CD4-positive, alpha-beta T cell treated with Interleukin-6 at 100 ng/mL for 8 hours (primary cell): ENCODE results near the gene DMD.
"Not testable (repeated sequence)": the region's sequence is repeated elsewhere in the genome, so short reads cannot be mapped to it uniquely, and the experiment has no call there.

Experiments used
- DNase-seq: peaks from one replicate; pipeline ENCODE4 v3.0.0-alpha.2; 2020; ENCODE audit warnings: mixed read lengths, low spot score

DMD gene

DNA sequence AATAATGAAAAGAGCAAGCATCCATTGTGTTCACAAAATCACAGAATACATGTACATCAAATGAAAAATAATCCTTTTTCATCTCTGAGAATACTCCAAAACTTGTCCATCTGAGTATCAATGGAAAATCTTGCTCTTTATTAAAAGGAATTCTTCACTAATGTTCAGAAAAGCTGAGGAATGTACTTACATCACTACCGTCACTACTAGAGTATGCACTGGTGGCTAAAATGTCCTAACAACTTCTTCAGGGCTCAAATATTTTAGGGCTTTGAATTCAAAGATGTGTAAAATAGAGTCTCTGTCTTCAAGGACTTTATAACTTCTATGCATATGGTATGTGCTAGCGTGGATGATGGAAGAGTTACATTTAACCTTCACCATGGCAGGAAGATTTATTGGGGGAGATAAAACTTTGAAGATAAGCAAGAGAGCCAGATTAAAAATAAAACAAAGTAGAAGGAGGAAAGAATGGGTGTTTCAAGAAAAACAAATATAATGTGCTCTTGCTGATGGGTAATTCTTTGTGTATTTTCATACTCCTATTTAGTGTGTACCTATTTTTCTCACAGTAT, 55.1 kb downstream of the DMD start:
- no peak for DNase-seq

DNA sequence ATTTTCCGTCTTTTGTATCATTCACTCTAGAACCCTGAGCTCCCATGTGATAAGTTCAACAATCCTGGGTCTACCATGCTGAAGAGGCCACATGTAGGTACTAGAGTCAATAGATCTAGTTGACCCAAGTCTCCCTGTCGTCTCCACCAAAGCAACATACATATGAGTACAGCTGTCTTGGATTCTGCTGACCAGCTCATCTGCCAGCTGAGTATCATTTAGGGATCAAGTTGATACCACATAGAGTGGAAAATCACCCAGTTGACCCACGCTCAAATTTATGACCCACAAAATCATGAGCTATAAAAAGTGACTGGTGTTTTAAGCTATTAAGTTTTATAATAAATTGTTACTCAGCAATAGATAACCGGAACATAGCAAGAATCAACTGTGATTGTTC, 61.8 kb downstream of the DMD start:
- DNase-seq: no peak

DNA sequence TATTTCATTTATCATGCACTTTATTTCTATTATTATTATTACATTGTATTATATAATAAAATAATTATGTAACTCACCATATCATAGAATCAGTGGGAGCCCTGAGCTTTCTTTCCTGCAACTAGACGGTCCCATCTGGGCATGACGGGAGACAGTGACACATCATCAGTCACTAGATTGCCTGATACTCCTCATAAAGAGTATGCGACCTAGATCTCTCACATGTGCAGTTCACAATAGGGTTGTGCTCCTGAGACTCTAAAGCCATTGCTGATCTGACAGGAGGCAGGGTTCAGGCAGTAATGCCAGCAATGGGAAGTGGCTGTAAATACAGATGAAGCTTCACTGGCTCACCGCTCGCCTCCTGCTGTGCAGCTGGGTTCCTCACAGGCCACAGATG, 62.3 kb downstream of the DMD start:
- no peak for DNase-seq

DNA sequence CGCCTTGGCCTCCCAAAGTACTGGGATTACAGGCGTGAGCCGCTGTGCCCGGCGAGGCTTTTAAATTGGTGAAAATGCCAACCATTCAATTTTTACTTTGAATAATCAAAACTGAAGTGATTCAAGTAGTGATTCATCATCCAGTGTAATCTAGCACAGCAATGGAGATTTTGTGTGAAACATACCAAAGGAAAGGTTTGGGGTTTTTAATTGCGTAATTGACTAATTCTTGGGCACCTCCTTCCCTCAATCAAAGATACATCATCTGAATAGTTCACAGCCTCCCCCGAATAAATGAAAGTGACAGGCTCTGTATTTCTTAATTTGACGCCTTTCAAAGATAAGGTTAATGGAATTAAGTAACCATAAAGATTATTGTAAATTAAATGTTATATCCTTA, 69.0 kb downstream of the DMD start:
- no peak for DNase-seq

DNA sequence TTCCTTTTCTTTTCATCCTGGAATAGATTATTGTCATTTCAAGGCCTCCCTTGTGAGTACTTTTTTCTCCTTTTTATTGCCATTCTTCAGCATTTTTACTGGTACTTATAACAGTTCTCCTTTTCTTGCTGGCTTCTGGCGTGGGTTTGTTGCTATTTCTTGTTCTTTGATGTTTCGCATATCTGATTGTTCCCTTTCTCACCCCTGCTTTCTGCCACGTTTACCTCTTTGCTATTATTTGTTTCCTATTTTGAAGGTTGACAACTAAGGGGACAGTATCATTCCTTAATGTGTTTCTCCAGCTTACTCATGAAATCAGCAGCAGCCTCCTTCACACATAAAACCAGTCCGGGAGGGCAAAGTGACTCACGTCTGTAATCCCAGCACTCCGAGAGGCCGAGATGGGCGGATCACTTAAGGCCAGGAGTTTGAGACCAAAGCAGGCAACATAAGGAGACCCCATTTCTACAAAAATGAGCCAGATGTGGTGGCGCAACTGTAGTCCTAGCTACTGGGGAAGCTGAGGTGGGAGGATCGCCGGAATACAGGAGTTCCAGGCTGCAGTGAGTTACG, 72.6 kb downstream of the DMD start:
- DNase-seq: no peak

DNA sequence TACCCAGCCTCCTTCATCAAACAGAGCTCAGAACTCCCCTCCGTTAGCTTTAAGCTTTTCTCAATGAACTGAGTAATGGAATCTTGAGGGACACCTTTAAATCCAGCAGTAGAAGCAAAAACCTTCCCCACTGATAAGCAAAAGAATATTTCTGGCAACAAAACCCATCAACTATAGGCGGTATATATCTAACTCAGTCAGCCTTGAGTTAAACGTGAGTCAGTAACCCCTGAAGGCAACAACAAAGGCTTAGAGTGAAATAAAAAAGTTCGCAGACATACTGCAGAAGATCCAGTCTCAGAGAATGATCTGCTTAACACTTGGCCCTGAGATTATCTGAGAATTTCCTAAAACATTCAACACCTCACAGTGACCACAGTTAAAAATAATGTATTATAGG, 77.2 kb downstream of the DMD start:
- DNase-seq: no peak

DNA sequence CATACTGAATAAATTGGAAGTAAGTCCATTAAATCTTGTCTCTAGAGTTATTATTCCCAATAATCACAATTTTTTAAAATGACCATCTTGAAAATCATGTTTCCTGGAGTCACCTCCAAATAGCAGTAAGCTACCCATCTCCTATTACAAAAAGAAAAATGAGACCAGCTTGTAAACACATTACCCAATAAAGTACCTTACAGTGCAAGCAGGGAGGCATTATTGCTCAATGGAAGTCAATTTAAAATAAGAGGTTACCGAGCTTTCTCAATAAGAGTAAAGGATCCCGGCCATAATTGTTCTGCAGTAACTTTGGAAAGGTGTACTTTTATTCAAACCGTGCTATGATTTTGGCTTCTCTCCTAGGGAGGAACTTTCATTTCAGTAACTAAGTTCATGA, 78.0 kb downstream of the DMD start:
- DNase-seq: no peak

DNA sequence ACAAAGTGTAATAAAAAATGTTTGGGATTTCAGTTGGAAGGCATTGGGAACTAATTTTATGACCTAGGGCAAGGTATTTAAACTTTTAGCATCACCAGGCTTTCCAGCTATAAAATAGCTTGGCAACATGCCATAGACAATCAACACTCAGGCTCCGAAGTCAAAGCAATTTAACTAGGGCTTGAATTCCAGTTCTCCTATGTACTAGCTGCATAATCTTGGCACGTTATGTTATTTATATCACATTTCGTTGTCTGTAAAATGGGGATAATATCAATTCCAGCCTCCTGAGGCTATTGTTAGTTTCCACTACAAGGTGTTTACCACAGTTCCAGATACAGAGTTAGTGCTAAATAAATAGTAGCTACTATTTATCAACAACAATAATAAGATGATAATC, 78.8 kb downstream of the DMD start:
- DNase-seq: no peak

DNA sequence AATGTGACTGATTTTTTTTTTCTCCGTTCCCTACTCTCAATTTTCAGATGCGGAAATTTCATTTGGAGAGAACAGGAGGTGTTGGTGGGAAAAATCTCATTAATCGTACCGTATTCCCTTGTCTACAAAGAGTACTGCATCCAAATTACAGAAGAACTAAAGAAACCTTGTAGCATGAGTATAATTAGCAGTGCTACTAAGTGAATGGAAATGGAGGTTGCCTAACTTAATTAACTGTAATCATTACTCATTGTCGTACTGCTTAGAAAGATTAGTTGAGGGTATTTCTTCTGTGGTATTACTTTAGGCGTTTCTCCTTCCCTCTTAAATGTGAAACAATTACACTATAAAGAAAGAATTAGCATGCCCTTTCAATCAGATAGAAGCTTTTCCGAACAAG, 81.7 kb downstream of the DMD start:
- no peak for DNase-seq

DNA sequence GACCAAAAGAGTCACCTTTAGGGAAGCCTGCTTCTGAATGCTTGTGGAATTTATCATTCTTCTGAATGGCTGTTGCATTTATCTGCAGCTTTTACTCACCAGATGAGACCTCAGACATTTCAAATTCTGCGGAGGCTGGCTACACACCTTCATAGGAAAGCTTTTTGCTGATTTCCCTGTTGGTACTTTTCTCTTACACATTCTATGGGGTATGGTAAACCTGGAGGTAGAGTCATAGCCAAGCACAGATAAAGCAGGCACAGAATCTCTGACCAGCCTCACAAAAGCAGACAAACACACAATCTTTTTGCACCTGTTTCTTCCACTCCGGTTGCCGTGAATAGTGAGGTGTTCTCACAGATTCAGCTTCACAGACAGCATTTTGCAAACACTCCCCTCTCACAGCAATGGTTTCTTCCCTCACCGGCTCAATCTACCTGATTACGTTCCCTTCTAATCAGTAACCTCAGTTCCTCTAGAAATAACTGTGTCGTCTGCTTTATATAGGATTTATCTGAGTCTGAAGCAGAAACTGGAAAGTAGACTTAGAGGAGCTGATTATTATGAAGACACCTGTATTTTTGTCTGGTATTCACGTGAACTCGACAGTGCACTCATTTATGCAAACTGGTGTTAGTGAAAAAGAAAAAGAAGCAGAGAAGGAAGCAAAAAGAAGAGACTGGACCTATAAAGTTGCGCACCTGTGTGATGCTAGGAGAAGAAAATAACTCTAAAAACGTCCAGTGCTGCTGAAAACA, 83.1 kb downstream of the DMD start:
- DNase-seq: no peak

DNA sequence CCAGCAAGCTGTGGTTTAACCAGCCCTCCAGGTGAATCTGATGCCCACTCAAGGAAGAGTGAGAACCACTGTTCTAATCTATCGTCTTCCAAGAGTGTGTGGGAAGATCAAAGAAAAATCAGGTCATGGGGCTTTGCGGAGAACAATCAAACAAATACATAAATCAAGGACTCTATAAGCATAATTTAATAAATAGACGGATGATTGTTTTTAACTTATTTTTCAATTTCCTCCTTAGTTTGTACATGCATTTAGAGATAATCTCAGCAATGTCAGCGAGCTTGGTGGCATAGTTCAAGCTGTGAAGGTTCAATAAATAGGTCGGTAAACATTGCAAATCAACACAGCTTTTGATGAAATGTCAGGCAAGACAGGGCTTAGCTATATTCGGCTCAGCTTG, 84.9 kb downstream of the DMD start:
- no peak for DNase-seq

DNA sequence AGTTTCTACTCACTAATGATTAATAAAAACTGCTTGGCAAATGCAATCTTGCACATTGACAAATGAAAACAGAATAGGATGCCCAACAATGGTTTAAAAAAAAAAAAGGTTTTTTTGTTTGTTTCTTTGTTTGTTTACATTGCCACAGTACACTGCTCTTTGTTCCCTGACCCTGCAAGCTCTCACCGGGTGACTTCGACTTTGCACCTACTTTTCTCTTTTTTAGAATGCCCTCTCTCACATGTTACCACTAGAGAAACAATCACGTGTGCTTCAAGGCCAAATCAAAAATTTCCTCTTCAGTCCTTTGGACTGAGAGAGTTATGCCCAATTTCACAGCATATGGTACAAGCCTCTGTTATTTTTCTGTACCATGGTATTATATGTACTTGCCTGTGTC, 101.5 kb downstream of the DMD start:
- DNase-seq: no peak

DNA sequence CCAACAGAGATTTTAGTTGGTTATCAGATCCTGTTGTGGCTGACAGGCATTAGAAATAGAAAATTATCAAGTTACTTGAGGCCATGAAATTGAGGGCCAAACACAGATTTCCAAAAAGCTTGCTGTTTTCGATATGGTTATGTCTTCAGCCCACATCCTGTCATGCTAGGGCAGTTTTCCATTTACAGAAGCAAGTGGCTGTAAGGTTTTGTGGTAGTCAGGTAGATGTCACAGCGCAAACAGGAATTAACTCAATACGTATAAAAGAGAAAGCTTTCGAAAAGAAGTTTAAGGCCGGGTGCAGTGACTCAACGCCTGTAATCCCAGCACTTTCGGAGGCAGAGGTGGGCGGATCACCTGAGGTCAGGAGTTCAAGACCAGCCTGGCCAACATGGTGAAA, 104.6 kb downstream of the DMD start:
- no peak for DNase-seq

DNA sequence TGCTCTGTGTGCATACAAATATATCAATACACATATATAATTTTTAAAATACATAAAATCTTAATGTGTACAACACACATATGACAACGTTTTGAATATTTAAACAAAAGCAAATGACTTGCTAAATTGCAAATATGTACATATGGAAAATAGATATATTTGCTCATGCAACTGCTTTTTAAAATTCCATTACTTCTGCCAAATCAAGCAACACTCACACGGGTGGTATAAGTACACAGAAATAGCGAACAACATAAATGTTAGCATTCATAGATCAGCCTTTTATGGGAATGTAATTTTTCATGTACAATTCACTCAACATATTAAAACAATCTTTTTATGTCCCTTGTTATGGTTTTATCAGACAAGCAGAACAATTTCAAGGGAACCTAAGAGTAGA, 116.3 kb downstream of the DMD start:
- no peak for DNase-seq

DNA sequence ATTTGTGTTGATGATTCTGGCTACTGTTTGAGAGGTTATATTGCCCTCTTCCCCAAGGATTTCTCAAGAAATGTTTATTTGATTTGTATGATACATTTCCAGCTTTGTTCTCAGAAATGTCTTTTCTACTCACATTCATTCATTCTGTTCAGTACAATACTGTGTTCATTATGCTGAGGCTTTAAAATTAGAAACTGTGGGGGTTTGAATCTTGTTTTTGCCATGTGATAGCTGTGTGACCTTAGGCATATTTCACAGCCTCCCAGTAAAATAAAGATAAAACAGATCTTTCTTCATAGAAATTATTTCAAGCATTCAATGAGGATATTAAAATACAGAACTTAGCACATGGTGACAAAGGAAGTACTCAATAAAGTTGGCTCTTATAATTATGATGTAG, 123.9 kb downstream of the DMD start:
- DNase-seq: no peak

DNA sequence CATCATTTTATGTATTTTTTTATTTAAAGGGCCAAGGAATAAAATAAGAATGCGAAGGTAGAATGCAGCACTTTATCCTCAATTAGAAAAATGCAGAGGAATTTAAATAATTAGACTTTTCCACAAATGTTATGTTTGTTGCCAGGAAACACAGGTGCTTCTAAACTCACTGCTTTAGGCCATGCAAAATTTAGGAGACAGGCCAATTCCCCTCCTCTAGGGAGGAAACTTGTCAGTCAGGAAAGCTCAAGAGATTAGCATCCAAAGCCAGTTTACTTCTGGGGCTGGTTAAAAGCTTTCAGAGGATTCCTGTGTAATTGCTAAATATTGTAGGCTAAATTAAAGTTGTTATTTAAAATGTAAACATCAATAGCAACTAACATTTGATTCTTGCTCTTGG, 124.5 kb downstream of the DMD start:
- DNase-seq: no peak

DNA sequence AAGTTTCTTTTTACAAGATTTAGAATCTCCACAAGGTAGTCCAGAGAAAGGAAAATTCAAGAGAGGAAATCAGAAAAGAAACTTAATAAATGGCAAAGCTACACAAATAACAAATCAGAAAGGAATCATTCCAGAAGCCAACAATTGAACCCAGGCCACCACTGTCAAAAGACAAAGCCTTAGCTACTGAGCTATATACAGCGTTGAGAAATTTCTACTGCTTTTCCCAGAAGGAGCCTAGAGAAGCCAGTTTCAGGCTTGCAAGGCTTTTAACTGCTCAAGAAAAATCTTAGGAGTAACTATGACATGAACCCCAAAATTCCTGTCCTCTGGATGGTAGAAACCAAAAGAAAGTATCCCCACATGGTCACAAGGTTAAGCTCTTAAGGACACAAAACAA, 129.0 kb downstream of the DMD start:
- DNase-seq: no peak

DNA sequence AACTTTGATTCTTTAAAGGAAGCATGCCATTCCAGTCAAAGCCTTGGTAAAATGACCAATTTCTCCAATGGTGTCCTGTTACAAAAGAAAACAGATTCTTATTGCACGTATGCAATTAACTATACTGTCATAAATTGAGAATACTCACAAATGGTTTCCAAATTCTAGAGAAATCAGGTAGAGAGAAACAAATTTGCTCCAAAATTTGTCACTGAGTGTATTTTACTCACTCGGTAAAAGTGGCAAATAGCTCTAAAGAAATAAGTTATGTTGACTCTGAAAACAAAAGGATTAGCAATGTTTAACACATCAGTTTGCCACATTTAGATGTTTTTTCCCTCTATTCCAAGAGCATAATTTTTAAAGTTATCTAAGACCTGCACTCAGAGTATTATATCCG, 133.1 kb downstream of the DMD start:
- DNase-seq: no peak

DNA sequence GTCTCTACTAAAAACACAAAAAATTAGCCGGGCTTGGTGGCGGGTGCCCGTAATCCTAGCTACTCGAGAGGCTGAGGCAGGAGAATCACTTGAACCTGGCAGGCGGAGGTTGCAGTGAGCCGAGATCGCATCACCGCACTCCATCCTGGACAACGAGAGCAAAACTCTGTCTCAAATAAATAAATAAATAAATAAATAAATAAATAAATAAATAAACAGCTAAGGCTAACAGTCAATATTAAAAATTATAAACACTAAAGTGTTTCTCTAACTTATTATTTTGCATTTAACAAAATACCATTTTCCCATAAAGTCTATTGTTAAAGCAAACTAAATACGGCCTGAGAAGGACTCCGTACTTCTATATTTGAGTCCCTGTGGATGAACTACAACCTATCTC, 137.7 kb downstream of the DMD start:
- not testable (repeated sequence) for DNase-seq

DNA sequence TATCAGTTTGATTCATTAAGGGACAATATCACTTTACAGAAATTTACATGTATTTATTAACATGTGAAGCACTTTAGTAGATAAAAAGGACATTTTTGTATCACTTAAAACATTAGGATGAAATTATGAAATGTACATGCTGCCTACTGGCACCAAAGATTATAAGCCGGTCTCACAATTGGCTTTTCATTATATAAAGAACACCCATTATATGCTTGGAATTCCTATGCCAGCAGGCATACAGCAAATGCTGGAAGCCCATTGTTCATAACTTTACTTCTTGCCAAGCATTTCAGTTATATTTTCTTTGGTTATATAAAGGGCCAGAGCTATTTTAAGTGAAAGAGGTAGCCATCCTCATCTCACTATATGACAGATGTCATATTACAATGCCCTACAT, 145.9 kb downstream of the DMD start:
- DNase-seq: no peak

DNA sequence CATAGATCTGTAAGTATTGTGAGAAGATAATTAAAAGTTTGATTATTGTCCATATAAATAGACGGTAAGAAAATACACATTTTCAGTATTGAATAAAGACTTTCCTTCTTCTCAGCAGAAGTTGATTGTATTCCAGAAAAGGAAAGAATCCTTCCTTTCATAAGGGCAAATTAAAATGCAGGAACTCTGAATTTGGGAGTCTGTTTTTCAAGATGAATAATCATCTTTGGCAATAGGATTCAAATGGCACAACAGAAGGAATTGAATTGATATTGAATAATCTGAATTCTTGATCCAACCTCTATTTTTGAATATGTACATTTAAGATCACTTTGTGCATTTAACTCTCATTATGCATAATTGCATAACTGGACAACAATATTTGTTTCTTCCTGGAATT, 149.3 kb downstream of the DMD start:
- DNase-seq: no peak

DNA sequence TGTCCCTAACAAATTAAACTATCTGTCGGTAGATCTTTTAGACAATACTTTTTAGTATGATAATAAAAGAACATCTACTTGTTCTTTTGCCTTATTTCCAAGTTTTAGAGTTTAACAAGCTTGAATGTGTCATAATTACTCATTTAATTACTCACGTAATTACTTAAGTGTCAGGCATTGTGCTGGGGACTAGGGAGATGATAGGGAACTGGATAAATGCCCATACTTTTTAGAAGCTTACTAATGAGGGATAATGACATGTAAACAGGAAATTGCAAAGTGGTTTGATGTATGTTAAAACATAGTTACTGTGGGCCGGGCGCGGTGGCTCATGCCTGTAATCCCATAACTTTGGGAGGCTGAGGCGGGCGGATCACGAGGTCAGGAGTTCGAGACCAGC, 158.3 kb downstream of the DMD start:
- no peak for DNase-seq

DNA sequence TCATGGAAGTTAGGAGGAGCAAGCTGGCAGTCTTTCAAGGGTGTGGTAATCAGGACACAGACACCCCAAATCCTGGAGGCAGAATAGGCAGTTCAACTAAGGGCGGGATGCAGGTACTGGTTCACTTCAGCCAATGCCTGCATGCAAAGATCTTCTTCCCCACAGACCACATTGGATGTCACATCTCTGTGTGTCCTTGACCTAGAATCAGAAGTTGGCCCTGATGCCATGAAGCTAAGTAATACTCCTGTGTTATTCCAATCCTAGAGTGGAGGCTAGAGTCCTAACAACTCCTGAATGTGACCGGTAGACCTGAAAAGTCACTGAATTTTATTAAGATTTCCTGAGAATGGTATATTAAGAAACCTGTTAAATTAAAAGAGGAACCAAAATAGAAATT, 165.5 kb downstream of the DMD start:
- DNase-seq: no peak

DNA sequence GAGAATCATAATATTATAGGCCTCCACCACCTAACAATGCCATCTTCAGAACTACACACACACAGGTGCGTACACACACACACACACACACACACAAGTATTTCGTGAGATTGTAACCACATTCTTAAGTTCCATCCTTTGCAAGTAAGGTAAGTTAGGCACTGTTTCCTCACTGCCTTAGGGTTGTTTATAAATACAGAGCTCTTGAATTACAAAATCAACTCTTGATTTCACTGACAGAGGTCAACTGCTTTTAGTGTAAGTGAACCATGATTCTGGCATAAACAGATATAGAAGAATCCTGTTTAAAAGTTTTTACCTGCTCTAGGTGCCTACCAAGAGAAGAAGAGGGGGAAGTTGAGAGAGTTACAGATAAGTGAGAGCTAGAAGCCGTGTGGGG, 166.1 kb downstream of the DMD start:
- DNase-seq: no peak
